Keratinocyte (primary cell): ENCODE results near the gene SEC14L5. TPM values are rescaled to one million over a fixed set of nuclear protein-coding genes. Genes with fewer than 3 reads are reported as not detected.

Experiments used
- DNase-seq: peaks from one replicate; pipeline ENCODE4 v3.0.0-alpha.2; 2011; ENCODE audit warnings: low read depth, missing footprints, low spot score
- FAIRE-seq: peaks from 2 replicates; lab custom pipeline; 2011; peaks lifted over from hg19 to GRCh38; lab: Jason Lieb, UNC
- H2AFZ ChIP-seq: 2 replicates; pipeline ENCODE4 v1.6.0; 2012; ENCODE audit warnings: low read length, control low read depth, inconsistent platforms; ENCODE audit not compliant: control insufficient read depth
- H3K27ac ChIP-seq: 2 replicates; pipeline ENCODE4 v1.5.1; 2011; ENCODE audit warnings: low read length; ENCODE audit not compliant: control insufficient read depth, insufficient read depth
- H3K27me3 ChIP-seq: 3 replicates; pipeline ENCODE4 v1.6.0; 2011; ENCODE audit warnings: low read length; ENCODE audit not compliant: control insufficient read depth, insufficient read depth; ENCODE audit errors: extremely low read depth
- H3K36me3 ChIP-seq, 2 experiments: 2 replicates in 1 of 2; 3 replicates in 1 of 2; pipeline ENCODE4 v1.5.1; 2011; ENCODE audit warnings: low read length in 2 of 2, mild to moderate bottlenecking in 1 of 2; ENCODE audit not compliant: control insufficient read depth in 2 of 2, insufficient read depth in 2 of 2; ENCODE audit errors: extremely low read depth in 1 of 2
- H3K4me1 ChIP-seq: 3 replicates; pipeline ENCODE4 v1.5.1; 2011; ENCODE audit warnings: low read length; ENCODE audit not compliant: control insufficient read depth, insufficient read depth; ENCODE audit errors: extremely low read depth
- H3K4me2 ChIP-seq: 3 replicates; pipeline ENCODE4 v1.6.0; 2011; ENCODE audit warnings: low read depth, low read length; ENCODE audit not compliant: control insufficient read depth, insufficient read depth; ENCODE audit errors: extremely low read depth
- H3K4me3 ChIP-seq, 3 experiments: fragments of 200-600 bp in 1 of 3; sonication (generic) in 1 of 3; 2 replicates in 2 of 3; 3 replicates in 1 of 3; pipeline ENCODE4 v1.5.1; 2011 to 2016; ENCODE audit warnings: low read length in 3 of 3, mild to moderate bottlenecking in 3 of 3, control low read depth in 2 of 3, inconsistent platforms in 1 of 3, low read depth in 1 of 3, mixed read lengths in 1 of 3, mixed run types in 1 of 3, moderate library complexity in 1 of 3; ENCODE audit not compliant: control insufficient read depth in 2 of 3, insufficient read depth in 2 of 3; ENCODE audit errors: extremely low read depth in 1 of 3
- H3K79me2 ChIP-seq: 2 replicates; pipeline ENCODE4 v1.6.0; 2012; ENCODE audit warnings: low read length; ENCODE audit not compliant: control insufficient read depth, insufficient read depth
- H3K9ac ChIP-seq: 3 replicates; pipeline ENCODE4 v1.6.0; 2011; ENCODE audit warnings: low read length; ENCODE audit not compliant: control insufficient read depth, insufficient read depth; ENCODE audit errors: extremely low read depth
- H3K9me1 ChIP-seq: 3 replicates; pipeline ENCODE4 v1.6.0; 2011; ENCODE audit warnings: low read length; ENCODE audit not compliant: control insufficient read depth, insufficient read depth; ENCODE audit errors: extremely low read depth
- H3K9me3 ChIP-seq: 2 replicates; pipeline ENCODE4 v1.5.1; 2012; ENCODE audit warnings: low read depth, low read length; ENCODE audit not compliant: control insufficient read depth
- H4K20me1 ChIP-seq: 3 replicates; pipeline ENCODE4 v1.6.0; 2011; ENCODE audit warnings: low read length; ENCODE audit not compliant: control insufficient read depth, insufficient read depth; ENCODE audit errors: extremely low read depth
- EZH2 ChIP-seq: IDR thresholded peaks from one replicate; pipeline ENCODE4 v1.6.1; 2012; ENCODE audit warnings: inconsistent platforms, mild to moderate bottlenecking, low read length, moderate library complexity
- dilution Hi-C: fragments of 300-500 bp; cut with MboI; formaldehyde crosslinking; loops from one replicate; pipeline ENCODE4 v1.7.0; 2020; ENCODE audit warnings: low sequenced_read_pairs; ENCODE audit not compliant: extremely low pct_ligation_motif_present
- polyA plus RNA-seq, 5 experiments: library from polyadenylated mRNA; depleted of rRNA in 3 of 5; stranded (reverse) in 3 of 5; stranded (forward) in 1 of 5; unstranded in 1 of 5; fragments of >200 nt; gene quantifications; 1 replicate in 1 of 5; 2 replicates in 3 of 5; 3 replicates in 1 of 5; pipeline versions ENCODE4 v1.2.1 to v1.2.3, GENCODE V29; 2011 to 2012; ENCODE audit warnings: missing spikeins in 2 of 5, low read depth in 1 of 5, low replicate concordance in 1 of 5
- TF ChIP-seq, protein P1 (sequence below), 3 experiments: IDR thresholded peaks in 1 of 3; conservative IDR thresholded peaks in 1 of 3; optimal IDR thresholded peaks in 1 of 3; 2 replicates in 2 of 3; 3 replicates in 1 of 3; pipeline versions ENCODE3 to v1.5.1; 2011; ENCODE audit warnings: low read length in 3 of 3, mild to moderate bottlenecking in 3 of 3, moderate library complexity in 2 of 3, control low read depth in 1 of 3, inconsistent platforms in 1 of 3; ENCODE audit not compliant: insufficient read depth in 2 of 3; ENCODE audit errors: extremely low read depth in 1 of 3

The SEC14L5 gene
- polyA plus RNA-seq, 1 donor (not counting 4 experiments of a cell fraction or from before 2014, with no cell fraction given): 0.08 TPM

DNA sequence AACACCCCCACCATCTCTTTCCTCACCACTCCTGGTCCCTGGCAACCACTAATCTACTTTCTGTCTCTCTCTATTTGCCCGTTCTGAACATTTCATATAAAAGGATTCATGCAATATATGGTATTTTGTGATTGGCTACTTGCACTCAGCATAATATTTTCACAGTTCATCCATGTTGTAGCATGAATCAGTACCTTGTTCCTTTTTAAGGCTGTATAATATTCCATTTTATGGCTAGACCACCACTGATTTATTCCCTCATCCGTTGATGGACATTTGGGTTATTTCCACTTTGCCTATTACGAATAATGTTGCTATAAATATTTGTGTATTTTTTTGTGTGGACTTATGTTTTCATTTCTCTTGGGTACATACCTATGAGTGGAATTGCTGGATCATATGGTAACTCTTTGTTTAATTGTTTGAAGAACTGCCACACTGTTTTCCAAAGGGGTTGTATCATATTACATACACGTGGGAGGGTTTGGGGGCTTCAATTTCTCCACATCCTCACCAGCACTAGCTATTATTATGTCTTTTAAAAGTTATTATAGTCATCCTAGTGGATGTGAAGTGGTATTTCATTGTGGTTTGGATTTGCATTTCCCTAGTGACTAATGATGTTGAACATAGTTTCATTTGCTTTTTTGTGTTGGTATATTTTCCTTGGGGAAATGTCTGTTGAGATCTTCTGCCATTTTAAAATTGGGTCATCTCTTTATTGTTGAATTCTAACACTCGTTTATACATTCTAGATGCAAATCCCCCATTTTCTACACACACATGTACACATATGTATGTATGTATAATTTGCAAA is 26.3 kb downstream of the SEC14L5 start:
- no peak overlapping the region for H3K4me3 ChIP-seq
- TF ChIP-seq EZH2: no peak
- TF ChIP-seq, protein P1, sequence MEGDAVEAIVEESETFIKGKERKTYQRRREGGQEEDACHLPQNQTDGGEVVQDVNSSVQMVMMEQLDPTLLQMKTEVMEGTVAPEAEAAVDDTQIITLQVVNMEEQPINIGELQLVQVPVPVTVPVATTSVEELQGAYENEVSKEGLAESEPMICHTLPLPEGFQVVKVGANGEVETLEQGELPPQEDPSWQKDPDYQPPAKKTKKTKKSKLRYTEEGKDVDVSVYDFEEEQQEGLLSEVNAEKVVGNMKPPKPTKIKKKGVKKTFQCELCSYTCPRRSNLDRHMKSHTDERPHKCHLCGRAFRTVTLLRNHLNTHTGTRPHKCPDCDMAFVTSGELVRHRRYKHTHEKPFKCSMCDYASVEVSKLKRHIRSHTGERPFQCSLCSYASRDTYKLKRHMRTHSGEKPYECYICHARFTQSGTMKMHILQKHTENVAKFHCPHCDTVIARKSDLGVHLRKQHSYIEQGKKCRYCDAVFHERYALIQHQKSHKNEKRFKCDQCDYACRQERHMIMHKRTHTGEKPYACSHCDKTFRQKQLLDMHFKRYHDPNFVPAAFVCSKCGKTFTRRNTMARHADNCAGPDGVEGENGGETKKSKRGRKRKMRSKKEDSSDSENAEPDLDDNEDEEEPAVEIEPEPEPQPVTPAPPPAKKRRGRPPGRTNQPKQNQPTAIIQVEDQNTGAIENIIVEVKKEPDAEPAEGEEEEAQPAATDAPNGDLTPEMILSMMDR (optimal IDR thresholded peaks at IDR 0.05 in 1 of 3, IDR thresholded peaks at IDR 0.05 in 1 of 3, conservative IDR thresholded peaks at IDR 0.05 in 1 of 3; ENCODE audit: extremely low read depth in 1 of 3, insufficient read depth in 2 of 3, low read length in 3 of 3): no peak
- H3K9ac ChIP-seq: no peak overlapping the region
- no peak overlapping the region for H3K27ac ChIP-seq
- no peak overlapping the region for H2AFZ ChIP-seq
- H3K27me3 ChIP-seq: peaks cover 22% of the 10 kb centered on the region
- FAIRE-seq: no peak
- H3K4me1 ChIP-seq: no peaks in the 10 kb centered on the region
- H3K79me2 ChIP-seq: no peaks in the 10 kb centered on the region
- H3K36me3 ChIP-seq: no peaks in the 10 kb centered on the region
- H3K4me2 ChIP-seq: no peak overlapping the region
- H3K9me1 ChIP-seq: no peaks in the 10 kb centered on the region
- H4K20me1 ChIP-seq: no peaks in the 10 kb centered on the region
- dilution Hi-C loops: no loop called here
- no peaks in the 10 kb centered on the region for H3K9me3 ChIP-seq
- no peak for DNase-seq

DNA sequence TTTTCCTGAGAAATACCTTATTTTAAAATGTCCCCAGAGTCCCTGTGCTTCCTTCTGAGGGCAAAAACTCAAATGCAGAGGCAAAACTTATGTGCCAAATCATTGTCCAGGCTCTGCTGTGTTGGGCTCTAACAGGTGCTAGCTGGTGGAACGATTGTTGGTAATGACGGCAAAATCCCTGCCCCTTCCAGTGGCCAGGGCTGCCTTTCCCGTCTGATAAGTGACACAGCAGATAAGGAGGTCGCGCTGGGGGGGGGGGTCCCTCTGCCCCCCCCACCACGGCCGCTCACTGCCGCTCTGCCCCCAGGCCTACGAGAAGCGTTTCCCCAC is 29.1 kb downstream of the SEC14L5 start:
- H3K36me3 ChIP-seq: no peaks in the 10 kb centered on the region
- H3K79me2 ChIP-seq: no peaks in the 10 kb centered on the region
- no peaks in the 10 kb centered on the region for H3K4me1 ChIP-seq
- no peaks in the 10 kb centered on the region for H4K20me1 ChIP-seq
- DNase-seq: no peak
- no peaks in the 10 kb centered on the region for H3K9me3 ChIP-seq
- H3K4me3 ChIP-seq: no peak overlapping the region
- dilution Hi-C loops: no loop called here
- H3K4me2 ChIP-seq: no peak overlapping the region
- H3K9ac ChIP-seq: no peak overlapping the region
- H3K27ac ChIP-seq: no peak overlapping the region
- H3K27me3 ChIP-seq: peaks cover 25% of the 10 kb centered on the region
- TF ChIP-seq, protein P1 (optimal IDR thresholded peaks at IDR 0.05 in 1 of 3, IDR thresholded peaks at IDR 0.05 in 1 of 3, conservative IDR thresholded peaks at IDR 0.05 in 1 of 3; ENCODE audit: extremely low read depth in 1 of 3, insufficient read depth in 2 of 3, low read length in 3 of 3): no peak
- no peak for TF ChIP-seq EZH2
- no peak for FAIRE-seq
- H3K9me1 ChIP-seq: no peaks in the 10 kb centered on the region
- H2AFZ ChIP-seq: no peak overlapping the region
